ENCODE measurements around the gene OBSCN.

OBSCN gene

GRCh38 chr1:228275430-228276173 is 67.8 kb downstream of the OBSCN start:
- TF ChIP-seq ZFX (IDR thresholded peaks at IDR 0.05; ENCODE audit: borderline replicate concordance), result no peak
- TF ChIP-seq CTCF (IDR thresholded peaks at IDR 0.05), result no peak
- H3K27ac ChIP-seq, result peak overlapping the region; percentile 61

GRCh38 chr1:228276174-228276831 is 68.5 kb downstream of the OBSCN start:
- peak overlapping the region; percentile 61 for H3K27ac ChIP-seq
- TF ChIP-seq ZFX (IDR thresholded peaks at IDR 0.05; ENCODE audit: borderline replicate concordance), result no peak
- TF ChIP-seq CTCF (IDR thresholded peaks at IDR 0.05), result no peak

GRCh38 chr1:228276901-228277490 is 69.2 kb downstream of the OBSCN start:
- no peak overlapping the region for H3K27ac ChIP-seq
- no peak for TF ChIP-seq CTCF (IDR thresholded peaks at IDR 0.05)
- TF ChIP-seq ZFX (IDR thresholded peaks at IDR 0.05; ENCODE audit: borderline replicate concordance), result no peak

GRCh38 chr1:228277491-228278431 is 69.9 kb downstream of the OBSCN start:
- H3K27ac ChIP-seq, result no peak overlapping the region
- TF ChIP-seq CTCF (IDR thresholded peaks at IDR 0.05), result no peak
- no peak for TF ChIP-seq ZFX (IDR thresholded peaks at IDR 0.05; ENCODE audit: borderline replicate concordance)

- no peak overlapping the region for H3K27ac ChIP-seq
- no peak for TF ChIP-seq ZFX (IDR thresholded peaks at IDR 0.05; ENCODE audit: borderline replicate concordance)
- no peak for TF ChIP-seq CTCF (IDR thresholded peaks at IDR 0.05)
Observed at GRCh38 chr1:228278432-228278941, 70.6 kb downstream of the OBSCN start.

GRCh38 chr1:228279011-228279721 is 71.3 kb downstream of the OBSCN start:
- TF ChIP-seq CTCF (IDR thresholded peaks at IDR 0.05) (no peak), ZFX (IDR thresholded peaks at IDR 0.05; ENCODE audit: borderline replicate concordance) (no peak)
- H3K27ac ChIP-seq, result no peak overlapping the region

Measured in 22Rv1 (cell line).